HL-60/S4 (cell line): ENCODE data around the gene ZC3H12C.

ENCODE experiments used
- in situ Hi-C: fragments of 300-500 bp; cut with MboI; formaldehyde crosslinking; loops from 2 replicates; pipeline ENCODE4 v1.14.3; 2022; ENCODE audit warnings: low sequenced_read_pairs

The ZC3H12C gene

GRCh38 chr11:110147962-110148709 is 54.9 kb downstream of the ZC3H12C start:
- in situ Hi-C loops, result no loop called here

- in situ Hi-C loops, result no loop called here
These were observed 55.9 kb downstream of the ZC3H12C start for GRCh38 chr11:110148775-110149744.

GRCh38 chr11:110152199-110152598 is 59.0 kb downstream of the ZC3H12C start:
- in situ Hi-C loops, result no loop called here

- in situ Hi-C loops, result no loop called here
These were observed 60.3 kb downstream of the ZC3H12C start for GRCh38 chr11:110153474-110153873.

GRCh38 chr11:110156503-110156902 is 63.3 kb downstream of the ZC3H12C start:
- in situ Hi-C loops, result no loop called here

DNA sequence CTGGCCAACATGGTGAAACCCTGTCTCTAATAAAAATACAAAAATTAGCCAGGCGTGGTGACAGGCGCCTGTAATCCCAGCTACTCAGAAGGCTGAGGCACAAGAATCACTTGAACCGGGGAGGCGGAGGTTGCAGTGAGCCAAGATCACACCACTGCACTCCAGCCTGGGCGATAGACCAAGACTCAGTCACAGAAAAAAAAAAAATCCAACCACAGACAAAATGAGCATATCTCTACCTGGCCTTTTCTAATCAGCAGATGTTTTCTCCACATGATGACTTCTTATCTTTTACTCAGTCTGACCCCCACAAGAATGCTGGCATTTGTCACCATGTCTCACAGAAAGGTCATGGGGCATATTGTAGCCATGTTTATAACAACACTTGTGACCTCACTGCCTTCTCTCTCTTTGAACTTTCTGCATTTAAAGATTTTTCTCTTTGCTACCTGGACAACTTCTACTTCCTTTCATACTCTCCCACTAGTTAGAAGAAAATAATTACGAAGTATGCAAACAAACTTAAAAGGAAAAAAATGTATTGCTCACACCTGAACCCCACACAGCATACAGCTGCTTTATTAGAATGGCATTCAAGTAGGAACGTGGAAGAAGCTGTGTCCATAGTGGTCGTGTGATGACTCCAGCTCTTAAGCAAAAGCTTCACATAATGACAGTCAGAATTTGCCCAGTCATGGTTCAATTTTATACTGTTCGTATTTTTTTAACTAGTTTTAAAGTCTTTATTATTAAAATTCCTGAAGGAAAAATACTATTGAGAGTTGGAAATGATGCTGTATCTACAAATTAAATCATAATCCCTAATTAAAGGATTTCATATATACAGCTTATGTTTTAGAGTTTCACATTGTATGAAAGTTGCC is 65.4 kb downstream of the ZC3H12C start:
- in situ Hi-C loops, result no loop called here

GRCh38 chr11:110159476-110159875 is 66.3 kb downstream of the ZC3H12C start:
- in situ Hi-C loops, result no loop called here

DNA sequence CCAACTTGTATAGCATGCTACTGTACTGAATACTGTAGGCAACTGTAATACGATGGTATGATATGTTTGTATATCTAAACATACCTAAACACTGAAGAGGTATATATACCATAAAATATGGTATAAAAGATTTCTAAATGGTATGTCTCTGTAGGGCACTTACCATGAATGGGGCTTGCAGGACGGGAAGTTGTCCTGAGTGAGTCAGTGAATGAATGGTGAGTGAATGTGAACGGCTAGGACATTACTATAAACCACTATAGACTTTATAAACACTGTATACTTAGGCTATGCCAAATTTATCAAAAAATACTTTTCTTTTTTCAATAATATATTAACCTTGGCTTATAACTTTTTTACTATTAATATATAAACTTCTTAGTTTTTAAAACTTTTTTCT is 66.8 kb downstream of the ZC3H12C start:
- in situ Hi-C loops, result no loop called here

- in situ Hi-C loops, result no loop called here
These were observed 67.2 kb downstream of the ZC3H12C start for GRCh38 chr11:110160437-110160836.

- in situ Hi-C loops, result no loop called here
These were observed 67.9 kb downstream of the ZC3H12C start for GRCh38 chr11:110161061-110161460.

DNA sequence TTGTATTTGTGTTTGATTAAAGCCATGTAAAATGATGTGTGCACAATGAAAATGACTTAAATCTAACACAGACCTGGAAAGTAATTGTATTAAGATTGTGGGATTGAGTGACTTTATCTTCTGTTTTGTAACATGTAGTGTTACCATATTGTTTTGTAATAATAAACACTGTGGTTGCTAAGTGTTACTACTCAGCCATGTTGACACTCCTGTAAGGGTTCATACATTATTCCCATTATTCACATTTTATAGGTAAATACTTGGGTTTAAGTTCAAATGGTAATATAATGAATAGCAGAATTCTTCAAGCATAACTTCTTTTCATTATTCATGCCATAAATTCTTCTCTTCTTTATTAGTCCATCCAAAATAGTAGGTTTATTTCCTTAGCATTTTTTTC is 69.0 kb downstream of the ZC3H12C start:
- in situ Hi-C loops, result no loop called here

- in situ Hi-C loops, result no loop called here
These were observed 72.1 kb downstream of the ZC3H12C start for GRCh38 chr11:110165039-110165925.

DNA sequence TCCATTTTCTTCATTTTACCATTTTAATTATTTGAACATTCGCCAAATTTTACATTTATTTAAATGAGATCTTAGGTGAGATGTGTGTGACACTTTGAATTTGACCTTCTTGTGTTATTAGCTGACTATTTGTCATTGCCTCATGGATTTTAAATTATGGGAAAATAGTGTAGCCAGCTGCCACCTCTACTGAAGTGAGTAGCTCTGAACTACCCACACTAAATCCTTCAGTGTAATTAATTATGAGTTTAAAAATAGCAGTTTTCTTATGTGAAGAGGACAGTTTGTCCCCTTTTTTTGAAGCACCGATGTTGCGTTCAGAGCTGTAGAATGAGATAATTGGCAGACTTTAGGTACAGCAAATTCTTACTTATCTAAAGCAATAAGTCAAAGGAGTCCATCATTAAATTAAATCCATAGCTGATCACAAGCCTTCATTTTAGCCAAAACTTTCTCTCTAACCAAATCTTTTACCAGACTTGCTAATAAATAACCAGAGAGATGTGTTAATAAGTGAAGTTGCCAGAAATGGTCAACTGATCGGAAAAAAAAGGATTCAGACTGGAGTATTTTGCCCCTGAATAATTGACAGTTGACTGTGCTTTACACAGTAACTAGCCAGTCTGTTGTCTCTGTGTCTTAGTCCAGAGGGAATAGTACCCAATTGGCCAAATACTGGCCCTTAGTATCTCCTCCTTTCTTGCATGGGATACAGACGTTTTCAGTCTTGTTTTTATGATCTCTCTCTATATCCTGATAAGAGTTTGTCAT is 75.0 kb downstream of the ZC3H12C start:
- in situ Hi-C loops, result no loop called here

DNA sequence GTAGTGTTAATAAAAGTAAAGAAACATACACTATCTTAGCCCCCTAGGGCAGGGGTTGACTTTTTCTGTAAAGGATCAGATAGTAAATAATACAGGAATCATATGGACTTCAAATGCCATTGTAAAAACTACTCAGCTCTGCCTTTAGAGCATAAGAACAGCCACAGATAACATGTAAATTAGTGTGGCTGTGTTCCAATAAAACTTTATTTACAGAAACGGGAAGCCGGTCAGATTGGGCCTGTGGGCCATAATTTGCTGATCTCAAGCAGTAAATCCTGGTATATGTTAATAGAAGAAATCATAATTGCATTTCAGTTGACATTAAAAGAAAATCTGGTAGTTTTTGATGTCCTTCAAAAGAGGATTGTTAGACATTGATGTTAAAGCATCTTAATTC is 76.5 kb downstream of the ZC3H12C start:
- in situ Hi-C loops, result no loop called here

DNA sequence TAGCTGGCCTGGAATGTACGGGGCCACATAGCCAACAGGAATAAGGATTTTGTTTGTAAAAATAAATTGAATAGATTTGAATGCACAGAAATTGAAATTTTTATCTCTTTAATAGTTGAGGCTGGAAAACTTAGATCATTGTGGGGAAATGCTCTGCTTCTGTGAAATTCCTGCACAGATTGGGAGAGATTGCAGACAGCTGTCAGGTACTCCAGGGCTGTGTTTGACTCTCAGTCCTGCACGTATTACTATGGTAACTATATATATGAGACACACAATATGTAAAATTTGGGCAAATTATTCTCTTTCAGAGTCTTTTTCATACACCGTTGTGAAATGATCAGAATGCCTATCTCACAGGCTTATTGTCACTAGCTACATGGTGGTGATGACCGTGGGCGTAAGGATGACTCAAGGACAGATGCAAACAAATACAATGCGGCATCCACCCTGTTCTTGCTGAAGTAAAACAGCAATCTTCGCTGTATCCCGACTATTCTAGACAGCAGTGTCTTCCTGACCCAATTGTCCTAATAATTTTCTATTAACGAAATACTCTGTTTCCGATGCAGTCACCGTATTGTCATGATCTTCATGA is 79.4 kb downstream of the ZC3H12C start:
- in situ Hi-C loops, result no loop called here

DNA sequence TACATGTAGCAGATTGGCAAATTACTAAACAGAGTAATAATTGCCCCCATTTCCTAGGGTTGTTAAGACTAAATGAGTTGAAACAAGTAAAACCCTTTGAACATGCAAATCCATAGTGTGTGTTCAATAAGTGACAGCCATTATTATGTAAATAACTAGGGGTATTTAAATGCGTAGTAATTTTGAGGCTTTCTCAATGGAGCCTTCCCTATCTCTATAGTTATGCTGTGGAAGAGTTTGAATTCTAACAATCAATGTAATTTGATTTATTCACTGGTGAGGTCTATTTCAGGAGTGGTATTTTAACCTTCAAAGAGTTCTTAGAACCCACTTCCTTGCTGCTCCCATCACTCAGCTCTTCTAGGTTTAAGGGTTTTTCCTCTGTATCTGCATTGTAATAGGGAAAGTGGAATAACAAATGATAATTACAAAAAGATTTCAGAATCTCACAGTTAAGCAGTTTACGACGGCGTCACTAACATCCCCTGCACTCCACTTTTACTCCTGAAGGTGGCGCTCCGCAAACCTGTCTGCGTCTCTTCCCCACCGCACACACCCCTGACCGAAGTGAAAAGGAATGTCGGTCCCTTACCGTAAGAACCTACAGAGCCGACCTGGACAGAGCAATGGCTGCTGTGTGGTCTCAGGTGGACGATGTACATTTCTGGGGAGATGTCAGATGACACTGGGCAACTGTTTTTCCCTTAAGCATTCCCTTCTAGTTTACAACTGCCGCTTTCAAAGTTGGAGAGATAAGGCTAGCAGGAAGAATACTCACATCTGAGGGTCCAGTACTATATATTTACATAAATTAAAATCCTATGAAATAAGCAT is 80.8 kb downstream of the ZC3H12C start:
- in situ Hi-C loops, result no loop called here

DNA sequence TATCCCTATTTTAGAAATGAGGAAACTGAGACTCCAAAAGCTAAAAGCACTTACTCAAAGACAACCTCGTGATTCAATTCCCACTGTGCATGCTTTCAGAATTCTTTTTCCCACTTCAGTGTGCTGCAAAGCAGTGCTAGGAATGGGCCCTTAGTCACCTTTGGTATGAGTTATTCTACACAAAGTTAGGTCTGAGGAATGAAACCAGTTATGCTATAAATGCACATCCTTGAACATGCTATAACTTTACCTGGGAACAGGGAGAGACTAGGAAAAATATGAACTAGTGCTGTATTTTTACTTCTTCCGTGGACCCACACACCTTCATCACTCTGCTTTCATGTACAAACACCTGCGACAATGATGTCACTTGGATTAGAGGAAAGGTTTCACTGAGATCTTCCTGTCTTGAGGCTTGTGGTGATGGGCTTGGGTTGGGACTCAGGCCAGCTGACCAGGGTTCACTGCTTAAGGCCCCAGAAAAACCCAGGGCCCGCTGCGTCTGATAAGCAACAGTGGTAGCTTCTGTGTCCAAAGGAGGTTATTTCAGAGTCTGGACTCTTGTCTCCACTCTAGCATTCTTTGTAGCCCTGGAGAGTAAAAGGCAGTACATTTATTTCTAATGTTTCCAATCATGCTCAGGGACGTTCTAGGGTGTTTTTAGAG is 81.6 kb downstream of the ZC3H12C start:
- in situ Hi-C loops, result no loop called here
